ENCODE measurements around the gene LSM4. TPM values are rescaled to one million over a fixed set of nuclear protein-coding genes. Genes with fewer than 3 reads are reported as not detected.

The LSM4 gene
- total and polyA plus RNA-seq, 2 of the 13 experiments (the other 11 are each of a cell fraction or from before 2014, with no cell fraction given), result 65.8 to 166 TPM

GRCh38 chr19:18280247-18281081, 42.4 kb downstream of the LSM4 start (continued):
- TF ChIP-seq ZBTB43 (CRISPR knock-in tag; conservative IDR thresholded peaks at IDR 0.05) (no peak), PITX1 (CRISPR knock-in tag; IDR thresholded peaks at IDR 0.05) (no peak), GTF2F1 (IDR thresholded peaks at IDR 0.05; ENCODE audit: low read length) (no peak), ZSCAN31 (CRISPR knock-in tag; IDR thresholded peaks at IDR 0.05; ENCODE audit: low read depth) (no peak), DMAP1 (CRISPR knock-in tag; IDR thresholded peaks at IDR 0.05) (peak; percentile 66; the same call in 1 of the 2 replicates), PRMT3 (CRISPR knock-in tag; IDR thresholded peaks at IDR 0.05; ENCODE audit: borderline replicate concordance, low read depth) (no peak), ZEB1 (IDR thresholded peaks at IDR 0.05; ENCODE audit: insufficient replicate concordance, low read depth) (no peak), ZNF749 (CRISPR knock-in tag; IDR thresholded peaks at IDR 0.05; ENCODE audit: borderline replicate concordance) (no peak), SRSF9 (IDR thresholded peaks at IDR 0.05; ENCODE audit: borderline replicate concordance, insufficient read depth, low read depth, low read length, poor library complexity, severe bottlenecking) (no peak), KAT8 (CRISPR knock-in tag; IDR thresholded peaks at IDR 0.05) (peak; percentile 29; the same call in 1 of the 2 replicates), RELA (CRISPR knock-in tag; IDR thresholded peaks at IDR 0.05) (no peak), KLF15 (CRISPR knock-in tag; IDR thresholded peaks at IDR 0.05; ENCODE audit: borderline replicate concordance) (no peak), ZMAT3 (CRISPR knock-in tag; conservative IDR thresholded peaks at IDR 0.05) (no peak), TOE1 (CRISPR knock-in tag; IDR thresholded peaks at IDR 0.05) (no peak), ZNF20 (CRISPR knock-in tag; IDR thresholded peaks at IDR 0.05) (no peak), RFXANK (CRISPR knock-in tag; IDR thresholded peaks at IDR 0.05) (no peak), EP300 (IDR thresholded peaks at IDR 0.05; ENCODE audit: low read depth in 2 of 2, low read length in 2 of 2) (no peak), EP300 (CRISPR knock-in tag; IDR thresholded peaks at IDR 0.05; ENCODE audit: borderline replicate concordance) (no peak), ATF6 (CRISPR knock-in tag; conservative IDR thresholded peaks at IDR 0.05) (no peak), ZNF264 (CRISPR knock-in tag; IDR thresholded peaks at IDR 0.05) (no peak), ATF1 (CRISPR knock-in tag; IDR thresholded peaks at IDR 0.05) (no peak), ZNF317 (CRISPR knock-in tag; IDR thresholded peaks at IDR 0.05) (no peak), ZFP90 (CRISPR knock-in tag; IDR thresholded peaks at IDR 0.05; ENCODE audit: borderline replicate concordance) (no peak), SALL1 (CRISPR knock-in tag; IDR thresholded peaks at IDR 0.05) (peak; percentile 75), ZNF235 (CRISPR knock-in tag; IDR thresholded peaks at IDR 0.05; ENCODE audit: borderline replicate concordance) (no peak)
- TF ChIP-seq, protein P1, sequence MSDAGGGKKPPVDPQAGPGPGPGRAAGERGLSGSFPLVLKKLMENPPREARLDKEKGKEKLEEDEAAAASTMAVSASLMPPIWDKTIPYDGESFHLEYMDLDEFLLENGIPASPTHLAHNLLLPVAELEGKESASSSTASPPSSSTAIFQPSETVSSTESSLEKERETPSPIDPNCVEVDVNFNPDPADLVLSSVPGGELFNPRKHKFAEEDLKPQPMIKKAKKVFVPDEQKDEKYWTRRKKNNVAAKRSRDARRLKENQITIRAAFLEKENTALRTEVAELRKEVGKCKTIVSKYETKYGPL (CRISPR knock-in tag; IDR thresholded peaks at IDR 0.05), result no peak
- TF ChIP-seq, protein P2, sequence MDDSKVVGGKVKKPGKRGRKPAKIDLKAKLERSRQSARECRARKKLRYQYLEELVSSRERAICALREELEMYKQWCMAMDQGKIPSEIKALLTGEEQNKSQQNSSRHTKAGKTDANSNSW (CRISPR knock-in tag; IDR thresholded peaks at IDR 0.05; ENCODE audit: borderline replicate concordance), result no peak
